G401.6 (cell line): ENCODE results near the gene FXYD2.

ENCODE experiments used
- FAIRE-seq: peaks from 2 replicates; lab custom pipeline; 2012; peaks lifted over from hg19 to GRCh38; lab: Jason Lieb, UNC

The FXYD2 gene

DNA sequence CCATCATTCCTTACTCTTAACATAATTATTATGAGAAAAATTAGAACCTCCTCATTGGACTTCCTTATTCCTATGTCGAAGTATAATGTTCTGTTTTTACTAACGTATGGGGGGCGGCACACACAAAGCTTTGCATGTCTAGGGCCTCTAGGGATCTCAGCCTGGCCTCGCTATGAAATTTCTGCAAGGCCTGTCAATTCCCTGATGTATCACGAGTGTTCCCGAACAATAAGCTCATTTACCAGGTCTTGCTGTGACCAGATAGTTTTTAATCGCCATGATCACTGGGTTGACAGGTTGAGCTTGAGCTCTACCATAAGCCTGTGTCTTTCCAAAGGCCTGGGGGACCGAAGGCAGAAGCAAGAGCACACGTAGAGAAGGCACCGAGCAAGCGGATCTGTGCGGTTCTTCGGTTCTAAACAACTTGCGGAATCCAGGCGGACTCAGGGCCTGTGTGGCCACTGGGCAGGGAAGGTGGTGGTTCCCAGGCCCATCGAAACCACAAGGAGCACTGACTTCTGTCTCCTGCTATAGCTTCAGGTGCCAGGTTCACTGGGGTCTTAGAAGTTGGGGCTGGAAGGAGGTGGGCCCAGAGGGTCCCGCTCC lies 10.4 kb upstream of the FXYD2 start:
- no peak for FAIRE-seq

DNA sequence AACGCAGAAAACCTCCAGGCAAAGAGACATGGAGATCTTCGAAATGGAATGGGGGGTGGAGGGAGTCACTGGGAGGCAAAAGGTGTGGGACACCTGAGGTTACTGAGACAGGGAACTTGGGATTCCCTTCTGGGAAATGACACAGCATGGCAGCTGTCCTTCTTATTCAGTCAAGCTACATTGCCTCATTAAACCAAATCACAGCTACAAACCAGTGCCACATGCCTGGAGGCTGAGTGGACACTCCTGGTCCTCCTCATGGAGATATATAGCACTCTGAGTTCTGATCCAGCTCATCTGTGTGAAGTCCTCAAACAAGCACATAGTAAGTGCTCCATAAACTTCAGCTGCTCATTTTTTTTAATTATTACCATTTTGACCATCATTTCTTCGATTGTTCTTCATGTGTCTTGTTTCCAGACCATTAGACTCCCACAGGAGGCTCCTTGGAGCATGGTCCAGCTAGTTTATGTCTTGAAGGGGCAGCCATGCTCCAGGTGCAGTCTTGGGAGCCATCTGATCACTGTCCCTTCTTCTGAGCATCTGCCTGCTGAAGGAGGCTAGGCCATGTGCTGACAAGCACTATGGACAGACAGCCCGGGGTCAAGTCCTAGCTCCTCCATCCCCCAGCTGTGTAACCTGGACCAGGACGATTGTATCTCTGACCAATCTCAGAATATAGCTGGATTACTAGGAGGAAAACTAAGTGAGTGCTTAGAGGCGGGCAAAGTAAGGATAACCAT lies 9.7 kb upstream of the FXYD2 start:
- no peak for FAIRE-seq

DNA sequence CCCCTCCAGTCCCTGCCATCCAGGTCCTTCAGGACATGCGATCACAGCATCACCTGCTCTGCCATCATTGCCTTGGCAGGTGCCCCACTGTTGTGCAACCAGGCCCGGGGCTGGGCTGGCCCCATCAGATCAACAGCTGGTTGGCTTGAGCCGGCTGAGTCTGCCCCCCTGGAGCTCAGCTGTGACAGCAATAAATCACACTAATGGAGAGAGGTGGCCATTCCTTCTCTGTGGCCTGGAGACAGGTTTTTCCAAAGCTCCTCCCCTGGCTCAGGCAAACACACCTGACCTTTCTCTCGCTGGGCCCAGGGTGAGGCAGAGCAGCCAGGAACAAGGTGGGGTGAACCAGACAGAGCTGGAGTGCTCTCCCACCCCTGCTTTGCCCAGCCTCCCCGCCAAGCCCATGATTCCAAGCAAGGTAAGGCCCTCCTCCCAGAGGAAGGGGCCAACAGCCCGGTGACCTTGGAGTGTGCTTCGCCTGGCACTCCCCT lies 8.9 kb upstream of the FXYD2 start:
- no peak for FAIRE-seq

DNA sequence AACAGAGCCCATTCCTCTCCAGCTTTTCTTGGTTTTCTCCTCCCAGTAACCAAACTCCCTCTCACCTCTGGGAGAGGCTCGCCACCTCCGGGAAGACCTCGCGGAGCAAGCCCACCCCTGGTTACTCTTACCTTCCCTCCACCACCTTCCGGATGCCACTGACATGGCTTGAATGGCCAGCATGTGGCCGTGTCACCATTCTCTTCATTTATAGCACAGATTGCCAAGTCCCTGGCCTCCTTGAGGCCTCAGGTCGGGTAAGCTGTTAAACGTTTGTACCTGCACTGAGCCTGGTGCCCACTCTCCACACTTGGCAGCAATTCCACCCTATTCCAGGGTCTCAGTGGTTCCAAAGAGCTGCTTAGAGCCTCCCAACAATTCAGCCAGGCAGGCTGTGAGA lies 8.0 kb upstream of the FXYD2 start:
- no peak for FAIRE-seq

DNA sequence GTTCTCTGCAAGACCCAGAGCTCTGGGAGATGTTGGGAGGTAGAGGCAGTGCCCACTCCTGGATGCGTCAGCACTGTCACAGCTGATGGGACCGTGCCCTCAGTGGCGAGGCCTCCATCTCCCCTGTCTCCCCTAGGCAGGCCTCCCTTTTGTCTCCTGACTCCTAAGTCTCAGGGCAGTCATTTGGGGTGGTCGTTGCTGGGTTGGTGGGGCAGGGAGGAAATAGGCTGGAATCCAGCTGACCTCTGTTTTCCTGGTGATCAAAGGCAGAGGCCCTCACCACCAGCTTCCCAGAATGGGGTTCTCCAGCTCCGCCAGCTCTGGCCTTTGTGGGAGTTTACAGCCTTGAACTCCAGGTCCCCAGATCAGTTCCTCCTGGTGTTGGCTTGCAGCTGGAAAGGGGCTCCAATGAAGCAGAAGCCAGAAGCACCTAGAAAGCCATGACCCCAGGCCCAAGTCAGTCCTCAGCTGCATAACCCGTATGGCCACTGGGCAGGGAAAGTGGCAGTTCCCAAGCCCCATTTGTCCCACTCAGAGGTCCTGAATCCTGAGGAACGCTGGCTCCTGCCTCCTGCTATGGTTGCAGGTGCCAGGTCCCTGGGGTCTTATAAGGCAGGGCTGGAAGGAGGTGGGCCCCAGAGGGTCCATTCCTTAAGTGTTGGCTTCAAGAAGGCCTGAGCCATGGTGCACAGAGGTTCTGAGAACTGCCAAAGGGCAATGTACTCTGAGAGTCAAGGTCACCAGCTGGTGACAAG lies 7.3 kb upstream of the FXYD2 start:
- no peak for FAIRE-seq

DNA sequence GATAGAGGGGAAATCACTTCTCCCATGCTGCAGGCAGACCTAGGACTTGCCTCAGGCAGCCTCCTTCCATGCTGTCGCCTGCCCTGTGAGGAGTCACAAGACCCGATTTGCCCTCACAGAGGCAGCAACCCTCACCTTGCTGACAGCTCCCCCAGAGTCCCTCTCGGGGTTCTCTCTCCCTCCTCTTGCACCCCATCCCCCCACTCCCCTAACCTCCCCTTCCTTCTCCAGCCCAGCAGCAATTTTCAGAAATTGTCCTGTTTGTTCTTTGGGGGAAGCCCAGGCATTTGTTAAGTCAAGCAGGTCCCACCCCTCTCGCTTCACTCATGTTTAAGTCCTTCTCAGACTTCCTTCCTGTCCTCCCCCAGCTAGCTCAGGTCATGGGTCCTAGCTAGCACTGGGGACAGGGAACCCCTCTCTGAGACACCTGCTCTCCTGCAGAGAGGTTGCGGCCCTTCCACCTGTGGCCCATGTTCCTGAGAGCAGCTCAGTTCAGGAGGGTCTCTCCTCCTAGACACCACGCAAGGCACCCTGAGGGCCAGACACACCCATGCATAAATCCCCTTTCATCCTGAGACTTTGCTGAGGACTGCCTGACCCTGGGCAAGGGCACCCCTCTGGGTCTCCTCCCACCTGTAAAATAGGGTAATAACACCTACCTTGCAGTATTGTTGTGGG lies 6.3 kb upstream of the FXYD2 start:
- FAIRE-seq: no peak

DNA sequence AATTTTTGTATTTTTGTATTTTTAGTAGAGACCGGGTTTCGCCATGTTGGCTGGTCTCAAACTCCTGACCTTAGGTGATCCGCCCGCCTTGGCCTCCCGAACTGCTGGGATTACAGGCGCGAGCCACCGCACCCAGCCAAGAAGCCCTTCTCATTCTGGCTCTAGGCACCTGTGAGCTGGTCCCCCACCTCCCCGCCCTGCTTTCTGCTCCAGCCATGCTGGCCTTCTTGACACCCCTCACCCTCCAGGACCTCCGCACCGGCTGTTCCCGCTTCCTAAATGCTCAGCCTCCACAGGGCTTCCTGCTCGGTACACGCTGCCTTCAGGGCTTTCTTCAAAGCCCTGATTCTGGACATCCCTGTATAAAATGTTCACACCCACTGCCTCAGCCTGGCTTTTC lies 5.5 kb upstream of the FXYD2 start:
- no peak for FAIRE-seq

DNA sequence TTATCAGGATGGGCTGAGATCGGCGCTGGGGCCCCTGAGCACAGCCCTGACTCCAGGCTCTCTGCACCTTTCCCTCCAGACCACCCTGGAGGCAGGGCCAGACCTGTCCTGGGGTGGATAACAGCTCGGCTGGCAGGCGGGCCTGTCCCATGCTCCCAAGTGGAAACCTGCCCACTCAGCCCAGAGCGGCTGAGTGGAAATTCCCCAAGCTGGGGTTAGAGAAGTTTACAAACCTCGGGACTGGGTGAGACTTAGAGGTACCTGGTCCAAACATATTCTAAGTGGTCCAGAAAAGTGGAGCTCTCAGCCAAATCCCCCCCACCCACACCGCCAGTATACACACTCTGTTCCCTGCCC lies 4.8 kb upstream of the FXYD2 start:
- no peak for FAIRE-seq

DNA sequence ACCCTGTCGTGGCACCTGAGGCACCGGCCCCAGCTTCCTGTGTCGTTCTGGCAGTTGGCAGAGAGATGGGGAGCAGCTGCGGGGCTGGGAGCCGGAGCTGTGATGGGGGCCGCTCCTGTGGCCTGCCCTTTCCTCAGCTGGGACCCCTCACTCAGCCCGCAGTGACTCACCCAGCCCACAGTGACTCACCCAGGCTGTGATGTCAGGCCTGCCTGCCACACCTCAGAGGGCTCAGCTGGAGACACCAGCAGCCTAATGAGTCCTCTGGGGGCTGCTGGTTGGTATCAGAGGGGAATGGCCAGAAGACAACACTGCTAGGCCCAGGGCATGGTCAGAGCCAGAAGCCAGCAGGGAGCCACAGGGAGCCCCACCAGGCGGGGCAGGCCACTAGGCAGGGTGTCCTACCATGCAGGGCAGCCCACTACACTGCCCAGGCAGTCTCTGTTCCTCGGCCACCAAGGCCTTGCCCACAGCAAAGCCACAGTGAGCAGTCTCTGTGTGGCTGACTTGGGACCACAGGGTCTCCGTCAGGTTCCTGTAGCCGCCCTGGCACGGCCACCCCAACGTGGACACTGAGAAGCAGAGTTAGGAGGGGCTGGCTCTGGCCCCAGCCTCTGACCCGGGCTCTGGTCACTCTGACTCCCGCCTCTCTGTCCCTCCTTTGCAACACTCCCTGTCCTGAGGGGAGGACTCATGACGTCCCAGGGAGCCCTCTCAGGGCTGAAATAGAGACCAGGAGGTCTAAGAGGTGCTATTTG lies 4.2 kb upstream of the FXYD2 start:
- no peak for FAIRE-seq

DNA sequence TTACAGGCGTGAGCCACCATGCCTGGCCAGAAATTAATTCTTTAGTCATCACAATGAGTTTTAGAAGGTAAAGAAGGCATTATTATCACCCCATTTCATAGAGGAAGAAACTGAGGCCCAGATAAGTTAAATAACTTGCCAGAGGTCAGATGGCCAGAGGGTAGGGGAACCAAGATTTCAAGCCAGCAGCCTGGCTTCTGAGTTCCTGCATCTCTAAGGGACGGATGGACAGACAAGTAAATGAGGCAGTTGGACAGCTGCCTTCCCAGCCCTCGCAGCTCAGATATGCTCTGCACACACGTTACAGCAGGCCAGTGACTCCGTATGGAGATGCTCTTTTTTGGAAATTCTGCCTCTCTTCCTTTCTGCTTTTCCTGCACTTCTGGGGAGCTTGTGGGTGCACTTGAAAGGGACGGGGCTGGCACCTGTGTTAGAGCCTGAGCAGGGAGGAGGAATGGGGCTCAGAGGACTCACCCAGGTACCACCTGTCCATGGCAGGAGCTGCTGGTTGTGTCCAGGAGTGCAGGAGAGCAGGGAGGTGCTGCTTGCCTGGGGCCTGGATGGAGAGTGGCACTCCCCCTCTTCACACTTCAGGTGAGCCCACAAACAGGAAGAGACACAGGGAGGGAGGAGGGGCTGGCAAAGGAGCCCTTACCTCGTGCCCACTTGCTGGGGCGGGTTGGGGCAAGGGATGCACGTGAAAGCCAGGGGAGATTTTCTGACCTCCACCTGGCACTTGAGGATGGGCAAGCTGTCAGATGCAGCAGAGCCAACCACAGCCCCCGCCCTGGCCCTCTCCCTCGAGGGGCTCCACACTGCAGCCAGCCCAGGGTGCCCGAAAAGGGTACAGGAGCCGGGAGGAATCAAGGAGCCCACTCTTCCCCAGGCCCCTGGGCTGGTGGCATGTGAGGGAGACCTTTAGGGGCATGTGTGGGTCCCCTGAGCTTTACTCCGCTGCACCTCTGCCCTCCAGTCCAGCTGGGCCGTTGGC lies 3.3 kb upstream of the FXYD2 start:
- no peak for FAIRE-seq

DNA sequence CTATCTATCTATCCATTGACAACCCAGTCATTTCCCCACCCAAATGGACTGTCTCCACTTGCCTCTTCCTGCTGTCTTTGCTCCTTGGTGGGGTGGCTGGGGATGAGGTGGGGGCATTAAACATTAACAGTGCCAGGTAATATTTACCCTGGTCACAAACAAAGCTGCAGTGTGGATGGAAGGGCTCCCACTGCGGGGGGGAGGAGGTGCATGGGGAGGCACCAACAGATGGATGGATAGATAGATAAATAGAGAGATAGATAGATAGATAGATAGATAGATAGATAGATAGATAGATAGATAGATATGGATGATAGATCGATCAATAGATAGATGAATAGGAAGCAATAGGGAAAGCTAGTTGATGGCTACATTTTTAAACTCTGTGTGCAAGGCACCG lies 2.3 kb upstream of the FXYD2 start:
- FAIRE-seq: no peak

DNA sequence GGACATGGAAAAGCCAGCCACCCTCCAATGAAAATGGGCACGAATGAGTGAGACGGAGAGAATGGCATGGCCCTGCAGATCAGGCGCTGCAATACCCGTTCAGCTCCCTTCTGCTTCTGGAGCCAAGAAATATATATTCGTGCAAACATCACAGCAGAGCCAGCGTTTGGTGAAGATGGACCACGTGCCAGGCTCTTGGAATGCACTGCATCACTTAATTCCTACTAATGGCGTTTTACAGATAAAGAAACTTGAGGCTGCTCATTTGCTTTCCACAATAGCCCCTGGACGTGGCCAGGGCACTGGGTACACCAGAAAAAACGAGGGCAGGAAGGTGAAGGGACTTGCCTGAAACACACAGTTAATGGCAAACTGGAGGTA lies 1.6 kb upstream of the FXYD2 start:
- FAIRE-seq: no peak

DNA sequence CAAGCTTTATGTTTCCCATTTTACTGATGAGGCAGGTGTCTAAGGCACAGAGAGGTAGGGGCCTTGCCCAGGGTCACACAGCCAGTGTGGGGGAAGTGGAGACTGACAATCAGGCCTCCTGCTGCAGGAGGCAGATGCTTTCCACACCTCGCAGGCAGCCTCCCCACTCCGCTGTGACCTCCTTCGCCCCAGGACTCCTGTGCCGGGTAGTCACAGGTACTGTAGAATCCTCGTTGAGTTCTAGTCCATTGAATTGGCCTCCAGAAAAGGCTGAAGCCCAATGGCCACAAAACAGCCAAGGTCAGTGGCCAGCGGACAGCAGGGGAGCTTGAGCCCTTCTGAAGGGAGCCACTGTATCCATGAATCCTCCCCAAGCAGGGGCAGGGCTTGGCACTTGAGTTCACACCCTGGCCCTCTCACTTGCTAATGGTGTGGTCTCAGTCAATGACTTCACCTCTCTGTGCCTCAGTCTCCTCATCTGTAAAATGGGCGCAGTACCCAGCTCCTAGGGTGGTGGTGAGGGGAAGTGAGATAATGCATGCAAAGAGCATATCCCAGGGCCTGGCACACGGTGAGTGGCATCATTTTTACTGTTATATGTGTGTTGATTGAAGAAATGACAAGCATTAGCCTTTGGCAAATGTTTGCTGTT lies 1.1 kb upstream of the FXYD2 start:
- no peak for FAIRE-seq

DNA sequence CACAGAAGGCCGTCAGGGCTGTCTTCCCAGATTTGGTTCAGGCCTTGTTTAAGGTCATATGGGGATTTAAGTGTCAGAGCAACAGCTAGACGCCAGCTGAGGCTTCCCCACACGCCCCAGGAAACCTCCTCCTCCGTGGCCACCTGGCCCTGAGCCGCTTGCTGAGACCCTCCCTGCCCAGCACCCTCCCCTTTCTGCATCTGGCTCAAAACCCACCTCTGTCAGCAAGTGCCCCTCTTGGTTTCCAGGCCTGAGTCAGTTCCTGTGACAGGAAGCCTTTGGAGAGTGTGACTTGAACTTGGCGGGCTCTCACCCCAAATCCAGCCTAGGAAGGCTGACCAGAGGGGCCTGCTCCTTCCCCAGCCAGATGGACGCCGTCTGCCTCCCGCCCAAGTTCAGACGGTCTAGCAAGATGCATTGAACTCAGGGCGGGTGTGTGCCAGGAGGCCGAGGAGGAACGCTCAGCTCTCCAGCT lies 561 bp downstream of the FXYD2 start:
- FAIRE-seq: no peak

DNA sequence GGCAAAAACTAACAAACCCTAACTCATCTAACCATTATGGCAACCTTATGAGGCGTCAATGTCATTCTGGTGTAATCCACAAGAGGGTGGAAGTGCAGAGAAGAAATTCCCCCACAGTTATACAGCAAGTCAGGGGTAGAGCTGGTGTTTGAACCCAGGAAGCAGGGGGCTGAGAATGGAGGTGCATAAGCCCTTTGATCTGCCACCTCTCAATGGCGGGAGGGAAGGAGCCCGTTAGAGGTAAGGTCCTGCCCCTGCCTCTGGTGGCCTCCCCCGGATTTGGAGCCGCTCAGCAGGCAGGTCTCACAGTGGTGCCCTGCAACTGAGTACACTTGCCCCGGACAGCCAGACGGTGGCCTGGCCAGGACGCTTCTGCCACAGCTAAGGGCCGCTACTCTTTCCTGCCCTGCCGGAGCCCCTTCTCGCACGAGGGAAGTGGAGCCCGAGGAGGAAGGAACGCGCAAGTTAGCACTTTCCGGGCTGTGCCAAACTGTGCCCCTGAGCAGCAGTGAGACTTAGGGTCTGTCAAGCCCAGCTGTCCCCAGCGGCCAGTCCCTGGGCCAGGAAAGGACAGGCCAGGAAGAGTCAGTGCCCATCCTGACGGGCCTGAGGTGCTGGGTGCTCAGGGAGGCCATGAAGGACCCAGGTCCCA lies 1.1 kb downstream of the FXYD2 start:
- no peak for FAIRE-seq

DNA sequence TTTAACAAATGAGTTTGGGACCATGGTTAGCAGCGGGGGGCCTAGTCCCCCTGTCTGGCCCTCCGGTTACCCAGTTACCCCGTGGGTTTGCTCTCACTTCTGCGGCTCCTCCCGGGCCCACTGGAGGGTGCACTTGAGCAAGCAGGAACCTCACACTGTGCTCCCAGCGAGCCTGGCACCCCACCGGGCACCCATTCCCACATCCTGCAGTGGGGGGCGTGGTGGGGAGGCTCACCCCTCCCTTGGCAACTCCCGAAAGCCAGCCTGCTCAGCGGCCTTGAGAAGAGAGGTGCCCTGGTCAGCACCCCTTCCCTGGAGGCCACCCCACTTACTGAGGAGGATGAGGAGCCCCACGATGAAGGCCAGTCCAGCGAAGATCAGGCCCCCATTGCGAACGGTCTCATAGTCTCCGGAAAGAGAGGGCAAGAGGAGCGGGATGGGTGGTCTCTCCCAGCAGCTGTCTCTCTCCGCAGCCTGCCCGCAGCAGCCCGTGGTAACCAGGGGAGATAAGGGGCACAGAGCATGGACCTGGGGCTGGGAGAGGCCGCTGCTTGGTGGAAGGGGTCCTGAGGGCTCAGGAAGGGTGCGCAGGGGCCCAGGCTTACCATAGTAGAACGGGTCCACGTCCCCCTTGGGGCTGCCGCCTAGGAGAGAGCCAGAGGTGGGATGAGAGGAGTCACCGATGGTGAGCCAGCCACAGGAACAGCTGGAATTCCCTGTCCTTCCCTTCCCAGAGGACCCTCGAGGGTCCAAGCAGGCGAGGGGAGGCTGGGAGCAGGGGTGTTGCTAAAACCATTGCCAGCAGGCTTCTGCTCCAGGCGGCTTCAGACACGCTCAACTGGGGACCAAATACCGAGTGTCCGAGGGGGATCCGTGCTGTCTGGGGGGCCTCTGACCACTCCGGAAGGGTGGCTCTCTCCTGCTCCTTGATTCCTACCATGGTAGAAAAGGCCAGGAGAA lies 2.2 kb downstream of the FXYD2 start:
- FAIRE-seq: no peak

DNA sequence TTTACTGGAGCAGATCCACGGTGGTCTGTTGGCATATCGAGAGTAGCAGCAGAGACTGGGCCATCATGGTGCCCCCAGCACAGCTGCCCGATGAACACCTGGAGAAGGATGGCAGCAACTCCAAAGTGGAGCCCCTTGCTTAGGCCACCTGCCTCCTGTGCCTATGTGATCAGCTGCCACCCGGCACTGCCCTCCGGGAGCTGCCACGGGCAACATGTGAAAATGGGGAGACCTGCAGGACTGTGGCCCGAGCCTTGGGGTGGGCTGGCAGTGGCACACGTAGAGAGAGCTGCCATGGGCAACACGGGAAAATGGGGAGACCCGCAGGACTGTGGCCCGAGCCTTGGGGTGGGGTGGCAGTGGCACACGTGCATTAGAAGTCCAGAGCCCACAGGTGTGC lies 3.1 kb downstream of the FXYD2 start:
- FAIRE-seq: no peak

DNA sequence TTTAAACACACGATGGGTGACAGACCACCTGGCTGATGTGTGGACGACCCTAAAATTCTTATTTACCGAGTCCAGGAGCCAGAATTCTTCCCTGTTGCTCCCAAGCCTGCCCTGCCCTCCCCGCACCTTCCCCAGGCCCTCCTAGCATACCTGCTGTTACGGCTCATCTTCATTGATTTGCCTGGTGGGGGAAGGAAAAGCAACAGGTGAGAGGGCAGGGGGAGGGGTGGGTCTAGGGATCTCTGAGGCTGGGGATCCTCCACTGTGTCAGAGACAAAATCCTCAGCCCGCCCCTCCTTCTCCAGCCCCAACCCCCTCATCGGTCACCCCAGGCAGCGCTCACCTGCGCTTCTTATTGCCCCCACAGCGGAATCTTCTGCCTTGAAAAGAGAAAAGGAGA lies 4.0 kb downstream of the FXYD2 start:
- no peak for FAIRE-seq

DNA sequence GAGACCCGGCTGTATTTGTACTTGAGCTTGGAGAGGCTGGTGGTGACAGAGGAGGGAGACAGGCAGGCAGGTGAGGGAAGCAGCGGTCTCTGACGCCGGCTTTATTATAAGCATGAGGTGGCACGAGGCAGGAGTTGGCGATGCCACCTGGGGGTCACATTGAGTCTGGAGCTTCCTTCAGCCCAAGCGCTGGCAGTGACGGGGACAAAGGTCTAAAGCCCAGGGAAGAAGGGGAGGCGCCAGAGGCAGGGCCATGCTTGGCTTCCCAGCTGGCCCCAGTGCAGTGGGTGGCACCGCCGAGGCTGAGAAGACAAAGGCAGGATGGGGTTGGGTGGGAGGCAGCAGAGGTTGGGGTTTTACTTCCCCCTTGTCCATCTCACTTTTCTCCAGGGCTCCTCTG lies 4.5 kb downstream of the FXYD2 start:
- FAIRE-seq: no peak
